Liver (tissue), 3 donors: ENCODE data around the gene RASGRP1.

ENCODE experiments used
- EGR1 ChIP-seq, 2 donors: IDR thresholded peaks; 2 replicates each; pipeline ENCODE4 v1.6.1; 2016 to 2018; ENCODE audit warnings: antibody characterized with exemption in 2 of 2, low read depth in 2 of 2
- FOXA1 ChIP-seq: IDR thresholded peaks from 2 replicates; pipeline ENCODE4 v1.6.1; 2016; ENCODE audit warnings: antibody characterized with exemption
- JUND ChIP-seq, 2 donors: IDR thresholded peaks; 2 replicates each; pipeline ENCODE4 v1.6.1; 2016; ENCODE audit warnings: antibody characterized with exemption in 2 of 2
- RAD21 ChIP-seq, 2 donors: IDR thresholded peaks; 2 replicates each; pipeline ENCODE4 v1.6.1; 2016; ENCODE audit warnings: antibody characterized with exemption in 2 of 2, mild to moderate bottlenecking in 2 of 2
- RXRA ChIP-seq, 2 donors: IDR thresholded peaks; 2 replicates each; pipeline ENCODE4 v1.6.1; 2017 to 2018; ENCODE audit warnings: antibody characterized with exemption in 2 of 2, mild to moderate bottlenecking in 1 of 2
- SP1 ChIP-seq: IDR thresholded peaks from 2 replicates; pipeline ENCODE4 v1.6.1; 2018; ENCODE audit warnings: antibody characterized with exemption, mild to moderate bottlenecking
- TAF1 ChIP-seq: conservative IDR thresholded peaks from 2 replicates; pipeline ENCODE4 v1.6.1; 2016; ENCODE audit warnings: antibody characterized with exemption, mild to moderate bottlenecking
- TF ChIP-seq, protein P1 (sequence below): fragments of 150-350 bp; IDR thresholded peaks from 2 replicates; pipeline ENCODE4 v1.5.1; 2017; ENCODE audit warnings: improper control_type of control experiment, low read depth, low read length; ENCODE audit not compliant: missing input control
- TF ChIP-seq, protein P2 (sequence below): IDR thresholded peaks from 2 replicates; pipeline ENCODE4 v1.6.1; 2016; ENCODE audit warnings: antibody characterized with exemption
- TF ChIP-seq, protein P3 (sequence below): IDR thresholded peaks from 2 replicates; pipeline ENCODE4 v1.6.1; 2016; ENCODE audit warnings: antibody characterized with exemption
- donor health status: healthy.
- donor health status: healthy.

DNA sequence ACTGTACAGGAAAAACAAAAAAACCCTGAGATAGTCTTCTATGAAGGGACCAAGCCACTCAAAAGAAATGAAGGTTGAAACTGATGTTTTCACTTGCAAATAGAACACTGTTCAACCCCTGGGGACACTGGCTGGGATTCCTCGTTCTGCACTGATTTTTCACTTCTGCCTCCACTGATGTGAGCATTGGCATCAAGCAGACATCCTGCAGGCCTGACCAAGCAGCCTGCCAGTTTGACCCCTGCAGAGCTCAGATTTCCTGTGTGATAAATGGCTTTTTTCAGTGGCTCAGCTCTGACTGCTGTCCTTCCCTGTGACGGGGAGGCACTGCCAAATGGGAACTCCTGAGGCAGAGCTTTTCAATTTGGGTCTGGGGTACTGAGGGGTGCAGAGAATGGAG lies 50.0 kb downstream of the RASGRP1 start:
- TF ChIP-seq, protein P1, sequence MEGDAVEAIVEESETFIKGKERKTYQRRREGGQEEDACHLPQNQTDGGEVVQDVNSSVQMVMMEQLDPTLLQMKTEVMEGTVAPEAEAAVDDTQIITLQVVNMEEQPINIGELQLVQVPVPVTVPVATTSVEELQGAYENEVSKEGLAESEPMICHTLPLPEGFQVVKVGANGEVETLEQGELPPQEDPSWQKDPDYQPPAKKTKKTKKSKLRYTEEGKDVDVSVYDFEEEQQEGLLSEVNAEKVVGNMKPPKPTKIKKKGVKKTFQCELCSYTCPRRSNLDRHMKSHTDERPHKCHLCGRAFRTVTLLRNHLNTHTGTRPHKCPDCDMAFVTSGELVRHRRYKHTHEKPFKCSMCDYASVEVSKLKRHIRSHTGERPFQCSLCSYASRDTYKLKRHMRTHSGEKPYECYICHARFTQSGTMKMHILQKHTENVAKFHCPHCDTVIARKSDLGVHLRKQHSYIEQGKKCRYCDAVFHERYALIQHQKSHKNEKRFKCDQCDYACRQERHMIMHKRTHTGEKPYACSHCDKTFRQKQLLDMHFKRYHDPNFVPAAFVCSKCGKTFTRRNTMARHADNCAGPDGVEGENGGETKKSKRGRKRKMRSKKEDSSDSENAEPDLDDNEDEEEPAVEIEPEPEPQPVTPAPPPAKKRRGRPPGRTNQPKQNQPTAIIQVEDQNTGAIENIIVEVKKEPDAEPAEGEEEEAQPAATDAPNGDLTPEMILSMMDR, result no peak
- no peak for TF ChIP-seq RXRA (IDR thresholded peaks at IDR 0.05)
- TF ChIP-seq RAD21 (IDR thresholded peaks at IDR 0.05), result no peak
- no peak for TF ChIP-seq JUND (IDR thresholded peaks at IDR 0.05)
- TF ChIP-seq, protein P2, sequence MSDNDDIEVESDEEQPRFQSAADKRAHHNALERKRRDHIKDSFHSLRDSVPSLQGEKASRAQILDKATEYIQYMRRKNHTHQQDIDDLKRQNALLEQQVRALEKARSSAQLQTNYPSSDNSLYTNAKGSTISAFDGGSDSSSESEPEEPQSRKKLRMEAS, result no peak
- TF ChIP-seq SP1, result no peak
- TF ChIP-seq, protein P3, sequence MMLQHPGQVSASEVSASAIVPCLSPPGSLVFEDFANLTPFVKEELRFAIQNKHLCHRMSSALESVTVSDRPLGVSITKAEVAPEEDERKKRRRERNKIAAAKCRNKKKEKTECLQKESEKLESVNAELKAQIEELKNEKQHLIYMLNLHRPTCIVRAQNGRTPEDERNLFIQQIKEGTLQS, result no peak
- TF ChIP-seq TAF1, result no peak
- no peak for TF ChIP-seq FOXA1
- TF ChIP-seq EGR1 (IDR thresholded peaks at IDR 0.05; ENCODE audit: low read depth in 2 of 2), result no peak
